AG04449 (cell line): ENCODE results near the gene KCNC4.
A peak's percentile ranks its signal among the peaks of the same experiment; 100 is the strongest.

ENCODE experiments used
- CTCF ChIA-PET: fragments of 350-600 bp; formaldehyde crosslinking; extraction: SDS; loops from one replicate; lab custom pipeline; 2021; ENCODE audit warnings: antibody characterized with exemption; lab: Yijun Ruan, JAX
- POLR2A ChIA-PET: fragments of 400-600, 350-600 bp; formaldehyde crosslinking; extraction: SDS; loops from one replicate; lab custom pipeline; 2020; ENCODE audit warnings: antibody characterized with exemption, inconsistent platforms; lab: Yijun Ruan, JAX
- DNase-seq: peaks from one replicate; pipeline ENCODE4 v3.0.0-alpha.2; 2010; ENCODE audit warnings: low read depth, low spot score
- H3K4me3 ChIP-seq: 2 replicates; pipeline ENCODE4 v1.5.1; 2011; ENCODE audit warnings: low read depth, mild to moderate bottlenecking, control low read depth, low read length
- CTCF ChIP-seq: IDR thresholded peaks from one replicate; pipeline ENCODE4 v1.5.1; 2011; ENCODE audit warnings: mild to moderate bottlenecking, moderate library complexity, low read length, control low read depth, inconsistent platforms; ENCODE audit not compliant: insufficient read depth; ENCODE audit errors: missing control alignments

The KCNC4 gene

GRCh38 chr1:110198746-110199145, 11.4 kb upstream of the KCNC4 start:
- ChIA-PET CTCF (interaction anchor here (6.5 to 16.1 kb wide), 3 partner anchors 9 to 262 kb away, joined by 74 to 828 read pairs (median 821); partner anchors contain the start of gene KCNC4), POLR2A (no interaction called here)
- no peak overlapping the region for H3K4me3 ChIP-seq
- TF ChIP-seq CTCF = no peak
- DNase-seq = no peak

- ChIA-PET POLR2A (no interaction called here), CTCF (interaction anchor here (1.1 to 16.1 kb wide), 9 partner anchors 8 to 296 kb away, joined by 3 to 828 read pairs (median 58); partner anchors contain the start of genes KCNC4, RBM15 and SLC6A17)
- DNase-seq = no peak
- no peak for TF ChIP-seq CTCF
- H3K4me3 ChIP-seq = no peak overlapping the region
Measured at GRCh38 chr1:110200190-110200589, 9.9 kb upstream of the KCNC4 start.

GRCh38 chr1:110200666-110201065, 9.4 kb upstream of the KCNC4 start:
- ChIA-PET CTCF (interaction anchor here (1.1 to 16.1 kb wide), 11 partner anchors 9 to 295 kb away, joined by 3 to 828 read pairs (median 47); partner anchors contain the start of genes KCNC4, LAMTOR5, RBM15 and SLC6A17), POLR2A (no interaction called here)
- H3K4me3 ChIP-seq = no peak overlapping the region
- DNase-seq = no peak
- TF ChIP-seq CTCF = no peak

GRCh38 chr1:110201157-110201825, 8.8 kb upstream of the KCNC4 start:
- CTCF ChIA-PET = interaction anchor here (0.6 to 16.1 kb wide), 19 partner anchors 9 to 295 kb away, joined by 3 to 828 read pairs (median 11); partner anchors contain the start of genes KCNC4, LAMTOR5, RBM15 and SLC6A17
- no peak for TF ChIP-seq CTCF

GRCh38 chr1:110203021-110203661, 7.0 kb upstream of the KCNC4 start:
- ChIA-PET CTCF (interaction anchor here (0.6 to 16.1 kb wide), 53 partner anchors 7 to 657 kb away, joined by 3 to 828 read pairs (median 4); partner anchors contain the start of genes KCNC4, LAMTOR5 and RBM15), POLR2A (interaction anchor here (1.3 kb wide), 1 partner anchor 109 kb away, joined by 5 read pairs; no protein-coding TSS in a partner anchor)
- H3K4me3 ChIP-seq = no peak overlapping the region
- no peak for DNase-seq
- peak; percentile 76 for TF ChIP-seq CTCF

More at GRCh38 chr1:110201157-110201825, 8.8 kb upstream of the KCNC4 start:
- no peak overlapping the region for H3K4me3 ChIP-seq
- POLR2A ChIA-PET = interaction anchor here (0.8 kb wide), 1 partner anchor 109 kb away, joined by 3 read pairs; no protein-coding TSS in a partner anchor
- no peak for DNase-seq
